DMS114 treated with DMSO at 0.1 percent for 48 hours (cell line): ENCODE measurements around the gene C1QBP.
"Not testable (repeated sequence)": the region's sequence is repeated elsewhere in the genome, so short reads cannot be mapped to it uniquely, and the experiment has no call there.

Source experiments
- DNase-seq: peaks from one replicate; lab custom pipeline; 2025; ENCODE audit not compliant: unreplicated experiment; lab: John Stamatoyannopoulos, UW

Gene C1QBP, protein sequence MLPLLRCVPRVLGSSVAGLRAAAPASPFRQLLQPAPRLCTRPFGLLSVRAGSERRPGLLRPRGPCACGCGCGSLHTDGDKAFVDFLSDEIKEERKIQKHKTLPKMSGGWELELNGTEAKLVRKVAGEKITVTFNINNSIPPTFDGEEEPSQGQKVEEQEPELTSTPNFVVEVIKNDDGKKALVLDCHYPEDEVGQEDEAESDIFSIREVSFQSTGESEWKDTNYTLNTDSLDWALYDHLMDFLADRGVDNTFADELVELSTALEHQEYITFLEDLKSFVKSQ

DNA sequence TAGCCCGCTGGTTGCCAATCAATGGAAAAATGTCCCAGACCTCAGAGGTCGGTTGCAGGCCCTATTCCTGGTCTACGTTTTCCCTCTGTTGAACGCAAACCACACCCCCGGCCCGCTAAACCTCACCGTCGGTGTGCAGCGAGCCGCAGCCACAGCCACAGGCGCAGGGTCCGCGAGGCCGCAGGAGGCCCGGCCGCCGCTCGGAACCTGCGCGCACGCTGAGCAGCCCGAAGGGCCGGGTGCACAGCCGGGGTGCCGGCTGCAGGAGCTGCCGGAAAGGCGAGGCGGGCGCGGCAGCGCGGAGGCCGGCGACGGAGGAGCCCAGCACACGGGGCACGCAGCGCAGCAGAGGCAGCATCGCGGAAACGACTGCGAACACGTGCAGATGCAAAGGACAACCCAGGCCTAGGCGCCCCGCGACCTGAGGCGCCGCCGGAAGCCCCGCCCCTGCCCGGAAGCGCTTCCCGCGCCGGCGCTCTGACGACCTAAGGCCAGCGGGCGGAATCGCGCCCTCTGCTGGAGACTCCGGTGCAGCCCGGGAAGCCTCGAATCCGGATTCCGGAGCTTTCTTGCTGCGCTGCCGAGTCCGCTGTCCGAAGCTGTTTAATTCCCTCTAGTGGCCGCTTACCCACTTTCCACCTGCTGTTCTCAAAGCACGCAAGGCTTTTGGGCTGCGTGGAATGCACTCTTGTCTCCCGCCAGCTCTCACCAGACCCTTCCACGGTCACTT is at the start of gene C1QBP:
Gene C1QBP, minus strand, starts transcription at position 440 of the 730 bp plus-strand sequence. Its CDS starts 82 bp downstream, at position 358.
- DNase-seq = peak; percentile 84

DNA sequence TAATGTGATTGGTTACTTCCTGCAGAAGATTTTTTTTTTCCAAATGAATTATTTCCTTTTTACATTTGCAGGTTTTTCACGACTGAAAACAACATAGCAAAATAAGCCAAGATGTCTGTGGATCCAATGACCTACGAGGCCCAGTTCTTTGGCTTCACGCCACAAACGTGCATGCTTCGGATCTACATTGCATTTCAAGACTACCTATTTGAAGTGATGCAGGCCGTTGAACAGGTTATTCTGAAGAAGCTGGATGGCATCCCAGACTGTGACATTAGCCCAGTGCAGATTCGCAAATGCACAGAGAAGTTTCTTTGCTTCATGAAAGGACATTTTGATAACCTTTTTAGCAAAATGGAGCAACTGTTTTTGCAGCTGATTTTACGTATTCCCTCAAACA is 49.8 kb upstream of the C1QBP start:
- DNase-seq = no peak

DNA sequence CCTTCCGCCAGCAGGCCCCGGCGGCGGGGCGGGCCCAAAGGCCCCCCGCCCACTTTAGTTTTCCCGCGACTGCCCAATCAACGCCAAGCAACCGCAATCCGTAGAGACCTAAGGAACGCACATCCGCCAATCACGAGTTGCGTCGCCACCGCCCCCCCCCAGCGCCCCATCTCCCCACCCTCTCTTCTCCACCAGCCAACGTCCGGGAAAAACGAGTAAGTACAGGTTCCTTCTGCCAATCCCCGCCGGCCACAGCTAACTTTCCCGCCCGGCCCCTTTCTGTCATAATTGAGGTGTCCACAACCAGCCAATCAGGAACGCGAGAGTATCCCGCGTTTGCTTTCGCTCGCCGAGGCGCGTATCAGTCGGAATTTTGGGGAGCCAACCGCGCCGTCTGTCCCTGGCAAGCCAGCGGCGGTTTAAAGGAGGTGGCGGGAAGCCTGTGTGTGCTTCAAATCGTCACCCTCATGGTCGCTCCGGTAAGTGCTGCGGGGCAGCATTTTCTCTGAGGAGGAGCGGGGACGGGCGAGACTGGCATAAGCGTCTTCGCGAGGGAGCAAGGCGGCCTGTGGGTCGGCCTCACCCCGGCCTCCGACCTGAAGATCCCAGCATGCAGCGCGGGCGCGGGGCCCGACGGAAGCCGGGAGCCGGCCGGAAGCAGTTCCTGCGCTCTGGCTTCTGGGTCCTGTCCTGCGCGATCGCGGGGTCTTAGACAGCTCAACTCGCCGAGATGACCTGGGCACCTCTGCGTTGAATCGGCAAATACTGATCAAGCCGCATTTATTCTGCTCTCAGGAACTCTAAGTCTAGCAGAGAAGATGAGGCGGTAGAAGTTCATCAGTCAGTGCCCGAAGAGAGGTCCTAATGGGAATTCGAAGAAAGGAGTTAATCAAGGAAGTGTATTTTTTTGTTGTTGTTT is 47.5 kb upstream of the C1QBP start, which contains the start of gene MIS12:
Gene MIS12, plus strand, starts transcription at position 361 of the 919 bp plus-strand sequence. CDS start 2,297 bp downstream, outside the sequence.
- peak; percentile 98 for DNase-seq

DNA sequence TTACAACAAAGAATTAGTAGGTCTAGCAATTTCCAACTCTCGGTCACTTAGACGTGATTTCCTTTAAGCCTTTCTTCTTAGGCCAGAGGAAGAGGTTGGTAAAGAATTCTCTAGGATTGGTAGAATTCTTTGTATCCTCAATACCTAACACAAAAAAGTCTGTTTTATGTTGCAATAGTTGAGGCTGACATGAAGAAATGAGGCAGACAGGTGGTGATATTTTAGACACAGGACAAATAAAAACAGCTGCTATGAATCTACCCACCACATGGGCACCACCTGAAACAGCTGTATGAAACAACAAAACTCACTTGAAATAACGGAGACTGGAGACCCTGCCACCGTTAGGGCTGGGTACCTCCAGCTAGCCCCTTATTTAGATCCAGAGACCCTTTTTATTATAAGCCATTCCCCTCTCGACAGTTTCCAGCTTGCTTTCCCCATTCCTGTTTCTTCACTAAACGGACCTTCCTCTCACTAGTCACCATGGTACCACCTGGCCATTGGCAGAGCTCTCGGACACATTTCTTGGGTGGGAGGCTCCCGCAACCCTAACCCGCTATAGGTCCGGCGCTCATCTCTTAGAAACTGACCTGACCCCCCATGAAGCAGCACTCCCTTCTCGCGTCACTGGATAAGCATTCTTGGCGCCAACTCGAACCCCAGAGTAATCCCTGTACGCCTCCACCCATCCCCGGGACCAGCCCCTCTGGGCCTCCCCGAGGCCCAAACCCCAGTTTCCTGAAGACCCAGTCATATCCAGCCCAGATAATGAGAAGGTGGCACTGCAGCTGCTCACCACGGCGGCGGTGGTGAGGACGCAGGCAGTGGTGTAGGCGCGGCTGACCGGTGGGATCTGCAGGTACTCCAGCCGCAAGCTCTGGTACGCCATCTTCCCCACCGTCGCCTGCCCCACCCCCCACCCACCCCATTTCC is 46.6 kb upstream of the C1QBP start, which contains the start of gene DERL2:
Gene DERL2, minus strand, starts transcription at position 909 of the 936 bp plus-strand sequence. Its CDS starts 17 bp downstream, at position 892.
- peak; percentile 34 for DNase-seq

DNA sequence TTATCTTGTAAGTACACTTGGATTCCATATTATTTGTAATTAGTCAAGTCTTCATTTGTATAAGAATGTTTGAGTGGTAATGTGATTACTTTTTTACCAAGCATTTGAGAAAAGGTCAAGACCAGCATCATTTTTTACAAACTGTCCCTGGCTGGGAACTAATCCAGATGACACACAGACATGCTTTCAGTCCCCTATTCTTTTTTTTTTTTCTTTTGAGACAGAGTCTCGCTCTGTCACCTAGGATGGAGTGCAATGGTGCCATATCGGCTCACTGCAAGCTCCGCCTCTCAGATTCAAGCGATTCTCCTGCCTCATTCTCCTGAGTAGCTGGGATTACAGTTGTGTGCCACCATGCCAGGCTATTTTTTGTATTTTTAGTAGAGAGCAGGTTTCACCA is 42.5 kb upstream of the C1QBP start:
- DNase-seq = no peak

DNA sequence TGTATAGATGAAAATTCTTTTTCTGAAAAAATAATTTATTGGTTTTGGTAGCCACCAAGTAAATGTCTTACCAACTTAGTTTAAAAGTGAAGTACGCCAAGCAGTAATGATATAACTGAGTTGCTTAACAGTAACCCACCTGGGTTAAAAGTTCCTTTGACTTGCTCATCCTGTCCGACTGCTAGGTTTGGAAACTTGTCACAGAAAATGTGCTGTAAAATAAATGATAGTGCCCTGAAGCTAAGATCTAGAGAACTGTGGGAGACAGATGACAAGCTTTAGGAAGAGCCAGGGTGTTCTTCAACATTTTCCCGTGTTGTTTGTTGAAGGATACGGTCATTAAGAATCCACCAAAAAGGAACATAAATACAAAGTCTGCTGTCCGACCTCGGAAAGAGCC is 42.0 kb upstream of the C1QBP start:
- DNase-seq = no peak

DNA sequence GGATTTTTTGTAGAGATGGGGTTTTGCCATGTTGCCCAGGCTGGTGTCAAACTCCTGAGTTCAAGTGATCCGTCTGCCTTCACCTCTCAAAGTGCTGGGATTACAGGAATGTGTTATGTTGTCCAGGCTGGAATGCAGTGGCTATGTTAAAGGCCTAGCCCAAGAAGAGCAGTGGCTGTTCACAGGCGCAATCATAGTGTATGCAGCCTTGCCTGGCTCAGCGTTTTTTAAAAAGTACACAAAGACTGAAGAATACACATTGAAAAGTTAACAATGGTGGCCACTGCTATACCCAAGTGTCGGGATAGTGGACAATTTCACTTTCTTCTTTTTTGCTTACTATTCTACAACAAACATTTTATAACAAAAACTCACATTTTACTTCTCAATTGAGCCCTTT is 40.0 kb upstream of the C1QBP start:
- DNase-seq = no peak

DNA sequence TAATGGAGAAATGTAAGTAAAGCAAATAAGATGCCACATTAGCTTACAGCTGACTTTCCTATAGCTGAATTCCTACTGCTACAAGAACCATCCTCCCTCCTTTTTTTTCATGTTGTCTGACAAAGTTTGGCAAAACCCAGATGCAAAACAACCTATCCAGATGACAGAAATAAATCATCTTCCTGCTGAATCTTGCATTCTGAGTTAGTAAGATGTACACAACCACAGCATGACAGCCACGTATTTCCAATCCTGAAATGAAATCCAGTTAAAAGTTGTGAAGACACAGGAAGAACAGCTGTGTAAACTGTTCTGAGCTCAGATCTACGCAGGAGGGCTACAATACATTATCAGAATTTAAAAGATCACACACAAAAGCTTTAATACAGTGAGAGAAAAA is 35.0 kb upstream of the C1QBP start:
- no peak for DNase-seq

DNA sequence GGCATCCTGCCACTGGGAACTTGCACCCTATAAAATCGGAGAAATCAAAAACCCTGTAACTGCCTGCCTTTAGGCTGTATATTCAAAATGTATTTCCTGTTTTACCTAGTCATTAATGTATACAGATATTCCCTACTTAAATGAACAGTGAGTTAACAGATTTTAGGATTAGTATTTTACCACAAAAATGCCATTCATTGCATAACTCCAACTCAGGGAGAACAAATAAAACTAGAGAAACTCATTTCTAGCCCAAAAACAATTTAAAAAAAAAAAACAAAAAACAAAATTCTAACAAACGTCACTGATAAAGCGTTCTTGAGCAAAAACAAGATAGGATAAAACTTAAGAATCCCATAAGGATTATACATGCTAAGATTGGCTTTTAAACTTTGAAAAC is 33.6 kb upstream of the C1QBP start:
- DNase-seq = no peak

DNA sequence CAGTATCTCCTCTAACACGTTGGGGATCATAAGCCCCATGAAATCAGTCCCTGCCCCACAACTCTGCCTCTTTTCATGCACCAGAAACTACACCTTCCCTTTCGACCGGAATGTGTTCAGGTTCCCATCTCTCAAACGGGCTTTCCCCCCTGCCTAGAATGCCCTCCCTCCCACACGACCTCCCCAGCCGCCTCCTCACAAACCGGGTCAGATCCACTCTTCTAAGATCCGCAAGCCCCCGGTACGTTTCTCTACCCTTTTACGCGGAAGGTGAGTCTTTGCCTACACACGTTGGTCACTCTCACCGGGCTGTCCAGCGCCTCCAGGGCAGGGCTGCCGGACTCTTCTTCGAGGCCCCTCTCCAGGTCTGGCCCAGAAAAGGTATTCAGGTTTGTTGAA is 29.1 kb upstream of the C1QBP start:
- no peak for DNase-seq

DNA sequence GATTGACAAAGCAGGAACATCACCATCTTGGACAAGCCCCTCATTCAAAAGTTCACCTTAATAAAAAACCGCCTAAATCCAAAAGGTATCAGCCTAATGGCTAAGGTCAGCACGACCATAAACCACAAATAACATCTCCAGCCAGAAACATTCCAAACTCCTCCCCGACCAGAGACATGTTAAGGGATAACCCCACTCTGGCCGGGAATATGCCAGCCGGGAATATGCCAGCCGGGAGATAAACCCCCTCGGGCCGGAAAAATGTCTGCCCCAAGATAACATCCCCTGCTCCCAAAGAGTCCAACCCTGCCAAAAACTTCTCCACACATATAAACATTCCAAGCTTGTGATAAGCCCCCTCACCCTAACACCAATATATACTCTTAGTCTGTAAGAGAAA is 28.5 kb upstream of the C1QBP start:
- DNase-seq = no peak

DNA sequence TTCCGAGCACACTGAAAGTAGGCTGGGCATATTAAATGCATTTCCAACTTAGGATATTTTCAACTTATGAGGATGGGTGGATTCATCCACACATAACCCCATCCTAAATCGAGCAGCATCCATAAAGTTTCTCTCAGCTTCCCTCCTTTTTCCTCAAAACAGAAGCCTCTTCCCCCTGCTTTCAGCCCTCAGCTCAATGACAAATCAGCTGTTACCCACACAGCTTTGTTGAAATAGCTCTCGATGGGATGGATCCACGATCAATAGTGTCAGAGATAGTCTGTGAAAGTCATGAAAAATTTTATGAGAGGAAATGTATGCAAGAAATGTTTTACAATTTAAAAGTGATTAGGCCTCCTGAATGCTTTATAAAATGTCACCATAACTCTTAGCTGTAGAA is 27.3 kb upstream of the C1QBP start:
- no peak for DNase-seq

DNA sequence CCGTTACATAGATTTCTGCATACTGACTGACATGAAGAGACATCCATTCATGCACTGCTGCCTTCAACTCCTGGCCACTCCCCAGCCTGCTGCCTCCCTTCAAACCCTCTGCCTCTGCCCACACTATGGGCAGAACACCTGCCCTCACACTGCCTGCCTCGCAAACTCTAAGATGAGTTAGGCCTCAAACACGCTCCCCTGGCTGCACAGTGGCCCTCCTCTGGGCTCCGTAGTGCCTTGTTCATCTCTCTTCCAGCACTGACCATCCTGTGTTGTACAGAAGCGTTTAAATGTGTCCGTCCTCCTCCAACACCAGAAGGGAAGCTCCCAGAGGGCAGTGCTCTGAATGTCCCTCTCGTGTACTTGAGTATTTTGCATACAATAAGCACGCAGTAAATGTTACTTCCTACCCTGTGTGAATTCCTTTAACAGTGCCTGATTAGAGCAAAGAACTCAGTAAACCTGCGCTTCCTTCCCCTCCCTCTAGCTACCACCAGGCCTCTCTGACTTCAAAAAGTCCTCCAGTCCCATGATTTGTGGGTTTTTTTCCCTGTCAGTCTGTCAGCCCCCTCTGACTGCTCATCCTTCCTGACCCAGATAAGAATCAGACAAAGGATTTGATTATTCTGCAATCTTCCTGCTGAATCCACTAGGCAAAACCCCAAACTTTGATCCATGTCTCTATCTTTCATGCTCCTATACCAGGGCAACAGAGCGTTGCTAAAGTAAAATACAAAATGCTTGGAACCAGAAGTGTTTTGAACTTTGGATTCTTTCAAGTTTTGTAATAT is 26.0 kb upstream of the C1QBP start:
- no peak for DNase-seq

DNA sequence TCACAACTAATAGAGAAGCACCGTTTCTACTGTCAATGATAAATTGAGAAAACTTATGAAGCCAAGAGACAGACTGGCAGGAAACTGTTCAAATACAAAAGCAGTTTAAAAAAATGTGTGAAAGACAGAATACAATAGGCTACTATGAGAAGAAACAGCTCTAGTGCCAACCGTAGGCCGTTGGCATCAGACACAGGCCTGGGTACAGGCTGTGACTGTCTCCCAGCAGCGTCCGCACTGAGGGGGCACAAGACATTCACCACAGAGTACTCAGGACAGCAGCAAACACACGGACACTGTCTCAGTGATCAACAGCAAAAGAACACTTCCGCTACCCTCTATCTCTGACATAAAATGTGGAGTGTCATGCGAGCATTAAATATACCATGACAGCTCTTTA is 7.8 kb upstream of the C1QBP start:
- DNase-seq = no peak

DNA sequence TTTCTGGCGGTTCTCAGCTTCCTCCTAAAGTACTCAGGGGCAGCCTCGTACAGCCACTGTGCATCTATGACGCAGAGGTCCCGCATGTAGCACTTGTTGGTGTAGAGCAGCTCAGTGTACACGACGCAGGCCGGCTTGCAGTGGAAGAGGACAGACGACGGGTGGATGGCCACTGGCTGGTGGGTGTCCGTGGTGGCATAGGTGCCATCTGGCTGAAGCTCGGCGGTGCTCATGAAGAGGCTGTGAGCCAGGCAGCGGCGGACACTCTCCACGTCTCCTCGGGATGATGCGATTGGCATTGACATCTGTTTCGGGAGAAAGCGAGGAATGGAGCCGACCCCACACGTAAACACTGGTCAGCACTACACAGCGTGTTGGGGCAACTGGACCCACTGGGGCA is 5.3 kb upstream of the C1QBP start:
- DNase-seq = no peak

DNA sequence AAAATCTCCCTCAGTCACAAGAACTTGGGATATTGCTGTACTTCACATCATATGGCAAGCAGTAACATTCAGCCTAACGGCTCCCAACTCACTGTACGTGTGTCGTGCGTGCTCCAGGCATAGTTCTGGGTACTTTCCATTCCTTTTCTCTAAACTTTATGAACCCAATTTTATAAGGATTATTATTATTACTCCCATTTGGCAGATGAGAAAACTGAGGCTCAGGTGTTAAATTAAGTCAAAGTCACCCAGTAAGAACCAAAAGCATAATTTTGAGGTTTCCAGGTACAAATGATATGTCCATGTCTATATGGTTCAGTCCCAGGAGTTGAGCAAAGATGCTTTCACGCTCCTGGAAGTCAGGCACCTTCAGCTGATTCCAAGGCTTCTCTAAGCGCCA is 4.8 kb upstream of the C1QBP start:
- no peak for DNase-seq

DNA sequence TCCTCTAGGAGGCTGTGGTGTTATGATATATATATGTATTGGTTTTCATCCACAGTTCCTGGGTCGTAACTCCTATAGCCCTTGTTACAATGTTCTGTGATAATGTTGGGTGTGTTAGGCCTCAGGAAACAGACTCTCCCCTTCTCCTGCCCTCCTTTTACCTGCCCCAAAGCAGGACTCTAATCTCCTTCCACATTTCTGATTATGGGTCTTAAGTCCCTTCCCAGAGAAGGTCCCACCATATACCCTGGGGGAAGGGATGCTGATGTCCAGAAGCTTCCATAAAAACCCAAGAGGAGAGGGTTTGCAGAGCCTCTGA is 450 bp upstream of the C1QBP start:
- DNase-seq = no peak

DNA sequence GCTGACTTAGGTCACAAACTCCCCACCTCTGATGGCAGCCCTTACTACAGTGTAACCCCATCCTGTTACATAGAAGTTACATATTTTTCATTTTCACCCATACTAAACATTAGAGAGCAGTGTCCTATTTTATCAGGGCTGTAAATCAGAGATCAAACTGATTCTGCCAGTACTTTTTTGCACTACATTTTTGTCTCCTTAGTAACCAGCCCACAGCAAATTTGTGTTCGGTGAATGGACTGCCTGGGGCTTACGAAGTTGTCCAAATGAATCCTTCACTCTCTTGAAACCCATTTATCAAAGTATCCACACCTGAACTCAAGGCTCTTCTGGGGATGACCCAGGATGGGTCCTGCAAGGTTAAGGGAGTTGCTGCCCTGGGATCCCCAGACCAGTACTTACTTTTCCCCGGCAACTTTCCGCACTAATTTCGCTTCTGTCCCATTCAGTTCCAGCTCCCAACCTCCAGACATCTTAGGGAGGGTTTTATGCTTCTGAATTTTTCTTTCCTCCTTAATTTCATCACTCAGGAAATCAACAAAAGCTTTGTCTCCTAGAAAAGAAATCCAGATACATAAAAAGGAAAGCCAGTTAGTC is 1.1 kb downstream of the C1QBP start:
- DNase-seq = no peak

DNA sequence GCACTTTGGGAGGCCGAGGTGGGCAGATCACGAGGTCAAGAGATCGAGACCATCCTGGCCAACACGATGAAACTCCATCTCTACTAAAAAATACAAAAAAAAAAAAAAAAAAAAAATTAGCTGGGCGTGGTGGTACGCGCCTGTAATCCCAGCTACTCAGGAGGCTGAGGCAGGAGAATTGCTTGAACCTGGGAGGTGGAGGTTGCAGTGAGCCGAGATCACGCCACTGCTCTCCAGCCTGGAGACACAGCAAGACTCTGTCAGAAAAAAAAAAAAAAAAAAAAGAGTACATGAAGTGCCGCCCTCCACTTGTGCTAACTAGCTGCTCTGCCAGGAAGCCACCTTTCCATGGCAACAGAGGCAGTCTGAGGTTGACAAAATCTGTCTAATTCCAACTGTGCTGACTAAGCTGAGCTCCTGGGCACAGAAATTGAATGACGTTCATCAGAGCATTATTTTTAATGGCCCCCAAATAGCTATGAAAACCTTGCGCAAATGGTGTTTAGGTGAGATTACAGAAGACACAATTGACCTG is 3.1 kb downstream of the C1QBP start:
- DNase-seq = not testable (repeated sequence)
